Ishikawa (cell line): Measurements from ENCODE around the gene KIT.

Experiments used
- CEBPB ChIP-seq: IDR thresholded peaks from 2 replicates; pipeline ENCODE4 v1.6.1; 2012
- CREB1 ChIP-seq: IDR thresholded peaks from 2 replicates; pipeline ENCODE4 v1.6.1; 2012; ENCODE audit warnings: low read depth
- EGR1 ChIP-seq: IDR thresholded peaks from 2 replicates; pipeline ENCODE4 v1.6.1; 2012
- EP300 ChIP-seq: IDR thresholded peaks from 2 replicates; pipeline ENCODE4 v1.6.1; 2012; ENCODE audit warnings: borderline replicate concordance
- FOXM1 ChIP-seq: IDR thresholded peaks from 2 replicates; pipeline ENCODE4 v1.6.1; 2012; ENCODE audit warnings: low read depth, borderline replicate concordance
- NFIC ChIP-seq: IDR thresholded peaks from 2 replicates; pipeline ENCODE4 v1.6.1; 2012
- RAD21 ChIP-seq: IDR thresholded peaks from 2 replicates; pipeline ENCODE4 v1.6.1; 2012; ENCODE audit warnings: low read depth
- REST ChIP-seq: IDR thresholded peaks from 2 replicates; pipeline ENCODE4 v1.6.1; 2012; ENCODE audit warnings: low read depth, mild to moderate bottlenecking
- TAF1 ChIP-seq: IDR thresholded peaks from 2 replicates; pipeline ENCODE4 v1.6.1; 2012; ENCODE audit warnings: low read depth, mild to moderate bottlenecking
- TCF12 ChIP-seq: IDR thresholded peaks from 2 replicates; pipeline ENCODE4 v1.6.1; 2012; ENCODE audit warnings: low read depth
- TEAD4 ChIP-seq: IDR thresholded peaks from 2 replicates; pipeline ENCODE4 v1.6.1; 2012
- YY1 ChIP-seq: IDR thresholded peaks from 2 replicates; pipeline ENCODE4 v1.6.1; 2012; ENCODE audit warnings: low read depth
- ZBTB7A ChIP-seq: IDR thresholded peaks from 2 replicates; pipeline ENCODE4 v1.6.1; 2012; ENCODE audit warnings: low read depth
- TF ChIP-seq, protein P1 (sequence below): IDR thresholded peaks from 2 replicates; pipeline ENCODE4 v1.6.1; 2012
- TF ChIP-seq, protein P2 (sequence below): IDR thresholded peaks from 2 replicates; pipeline ENCODE4 v1.6.1; 2012

The KIT gene

GRCh38 chr4:54781756-54782155 lies 124.0 kb downstream of the KIT start:
- no peak for TF ChIP-seq TCF12
- no peak for TF ChIP-seq NFIC
- no peak for TF ChIP-seq ZBTB7A

DNA sequence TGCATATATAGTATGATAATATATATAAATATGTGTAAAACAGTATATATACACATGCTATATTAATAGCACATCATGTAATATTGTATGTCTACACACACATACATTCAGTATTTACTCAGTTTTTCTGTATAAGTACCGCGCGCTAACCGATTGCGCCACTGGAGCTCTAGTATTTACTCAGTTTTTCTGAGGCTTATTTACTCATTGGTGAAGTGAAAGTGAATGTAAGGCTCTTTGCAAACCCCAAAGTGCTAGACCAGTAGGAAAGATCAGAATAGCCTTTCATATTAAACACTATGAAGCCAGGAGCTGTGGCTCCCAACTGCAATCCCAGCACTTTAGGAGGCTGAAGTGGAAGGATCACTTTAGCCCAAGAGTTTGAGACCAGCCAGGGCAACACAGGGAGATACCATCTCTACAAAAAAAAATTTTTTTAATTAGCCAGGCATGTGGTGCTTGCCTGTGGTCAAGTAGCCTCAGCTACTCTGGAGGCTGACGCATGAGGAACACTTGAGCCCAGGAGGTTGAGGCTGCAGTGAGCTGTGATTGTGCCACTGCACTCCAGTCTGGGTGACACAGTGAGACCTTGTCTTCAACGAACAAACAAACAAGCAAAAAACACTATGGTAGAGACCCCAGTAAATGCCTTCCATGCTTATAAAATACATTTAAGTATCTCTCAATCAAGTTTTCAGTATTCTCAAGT lies 125.8 kb downstream of the KIT start:
- TF ChIP-seq, protein P1, sequence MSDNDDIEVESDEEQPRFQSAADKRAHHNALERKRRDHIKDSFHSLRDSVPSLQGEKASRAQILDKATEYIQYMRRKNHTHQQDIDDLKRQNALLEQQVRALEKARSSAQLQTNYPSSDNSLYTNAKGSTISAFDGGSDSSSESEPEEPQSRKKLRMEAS, result no peak
- TF ChIP-seq CEBPB, result no peak
- no peak for TF ChIP-seq EGR1
- TF ChIP-seq EP300, result no peak
- TF ChIP-seq TCF12, result no peak
- TF ChIP-seq ZBTB7A, result no peak
- TF ChIP-seq CREB1, result no peak
- no peak for TF ChIP-seq NFIC
- TF ChIP-seq, protein P2, sequence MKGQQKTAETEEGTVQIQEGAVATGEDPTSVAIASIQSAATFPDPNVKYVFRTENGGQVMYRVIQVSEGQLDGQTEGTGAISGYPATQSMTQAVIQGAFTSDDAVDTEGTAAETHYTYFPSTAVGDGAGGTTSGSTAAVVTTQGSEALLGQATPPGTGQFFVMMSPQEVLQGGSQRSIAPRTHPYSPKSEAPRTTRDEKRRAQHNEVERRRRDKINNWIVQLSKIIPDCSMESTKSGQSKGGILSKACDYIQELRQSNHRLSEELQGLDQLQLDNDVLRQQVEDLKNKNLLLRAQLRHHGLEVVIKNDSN, result no peak
- TF ChIP-seq REST, result no peak
- no peak for TF ChIP-seq TAF1
- no peak for TF ChIP-seq YY1
- TF ChIP-seq TEAD4, result no peak

- no peak for TF ChIP-seq NFIC
- TF ChIP-seq TEAD4, result no peak
- TF ChIP-seq EGR1, result no peak
- no peak for TF ChIP-seq REST
- no peak for TF ChIP-seq TCF12
- TF ChIP-seq CEBPB, result no peak
- no peak for TF ChIP-seq YY1
- TF ChIP-seq, protein P1, result no peak
- TF ChIP-seq TAF1, result no peak
- no peak for TF ChIP-seq RAD21
- no peak for TF ChIP-seq ZBTB7A
- TF ChIP-seq CREB1, result no peak
- TF ChIP-seq, protein P2, result no peak
- TF ChIP-seq EP300, result no peak
- TF ChIP-seq FOXM1, result no peak
These were observed 126.5 kb downstream of the KIT start for GRCh38 chr4:54784161-54784671.
